GM21786 (cell line): ENCODE results near the gene RABL3.
"Not testable (repeated sequence)": the region's sequence is repeated elsewhere in the genome, so short reads cannot be mapped to it uniquely, and the experiment has no call there.

Experiments used
- ATAC-seq: cut with Tn5 transposase; IDR thresholded peaks from one replicate; pipeline ENCODE4 v1.9.1; 2021; ENCODE audit not compliant: unreplicated experiment

RABL3 gene

DNA sequence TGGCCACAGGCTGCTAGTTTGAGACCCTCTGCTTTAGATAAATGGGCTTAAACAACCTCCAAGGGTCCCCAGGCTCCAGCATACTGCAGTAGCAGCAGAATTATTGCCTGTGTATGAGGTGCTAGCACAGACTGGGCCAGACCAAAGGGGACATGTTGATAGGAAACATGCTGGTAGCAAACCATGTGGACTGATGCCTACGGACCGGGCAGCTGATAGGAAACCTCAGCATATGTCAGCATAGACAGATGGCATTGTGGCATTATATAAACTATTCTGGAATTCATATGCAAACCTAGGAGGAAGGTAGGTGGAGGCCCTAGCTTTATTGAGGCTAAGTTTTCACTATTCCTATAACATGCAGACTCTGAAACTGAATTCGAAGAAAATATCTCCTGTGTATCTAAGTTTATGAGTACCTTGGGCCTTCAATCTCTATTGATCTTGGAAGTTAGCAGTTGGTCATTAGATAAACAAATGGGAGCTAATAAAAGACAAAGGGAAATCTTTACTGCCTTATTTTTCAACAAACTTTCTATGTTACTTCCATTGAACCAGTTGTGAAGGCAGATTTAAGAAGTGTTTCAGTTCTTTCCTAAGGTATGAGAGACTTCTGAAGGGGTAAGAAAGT, 58.5 kb downstream of the RABL3 start:
- ATAC-seq = no peak

- no peak for ATAC-seq
These were observed 59.1 kb downstream of the RABL3 start for GRCh38 chr3:120683213-120683612.

DNA sequence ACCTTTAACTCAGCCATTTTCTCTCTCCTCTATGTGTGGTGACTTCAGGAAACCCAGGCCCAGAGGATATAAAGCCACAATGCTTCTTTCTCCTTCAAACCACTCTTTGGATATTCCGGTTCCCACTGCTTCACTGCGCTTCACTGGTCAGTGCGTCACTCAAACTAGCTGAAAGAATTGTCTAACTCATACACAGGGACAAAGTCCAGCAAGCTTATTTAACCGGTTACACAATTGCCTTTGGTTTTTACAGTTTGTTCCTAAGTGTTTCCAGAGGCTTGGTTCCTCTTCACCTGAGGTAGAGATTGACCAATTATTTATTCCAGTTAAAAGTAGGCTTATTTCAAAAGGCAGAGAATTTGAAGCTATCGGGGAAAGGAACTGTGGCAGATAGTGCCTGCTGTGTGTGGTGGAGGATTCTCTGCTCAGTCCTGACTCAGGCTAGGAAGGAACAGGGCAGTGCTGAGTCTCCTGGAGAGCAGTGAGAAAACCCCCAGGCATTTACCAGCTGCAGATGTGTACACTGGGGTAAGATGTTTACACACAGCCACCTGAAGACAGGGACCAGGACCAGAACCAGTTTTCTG, 60.1 kb downstream of the RABL3 start, which contains the start of gene HGD:
Gene HGD (minus strand): TSS at position 145 of the 587 bp plus-strand sequence. CDS start 128 bp downstream, at position 17.
- no peak for ATAC-seq

- ATAC-seq = no peak
These were observed 60.7 kb downstream of the RABL3 start for GRCh38 chr3:120681506-120682038.

DNA sequence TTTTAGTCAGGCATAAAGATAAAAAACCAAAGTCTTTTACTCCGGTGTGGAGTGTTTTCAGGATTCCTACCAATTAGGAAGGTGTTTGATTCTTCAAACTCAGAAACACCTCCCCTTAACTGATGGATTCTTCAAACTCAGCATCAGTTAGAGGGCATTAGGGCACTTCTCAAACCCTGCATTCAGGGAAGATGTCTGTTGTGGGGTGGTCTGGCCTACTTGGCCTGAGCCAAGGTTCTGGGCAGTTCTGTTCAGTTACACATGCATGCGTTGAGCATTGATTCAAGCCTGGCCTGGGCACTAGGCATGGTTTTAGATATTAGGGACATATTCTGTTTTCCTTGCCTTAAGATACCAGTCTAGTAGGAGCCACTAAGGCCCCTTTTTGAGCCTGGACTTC, 61.3 kb downstream of the RABL3 start:
- ATAC-seq = no peak

- no peak for ATAC-seq
These were observed 62.0 kb downstream of the RABL3 start for GRCh38 chr3:120680193-120680894.

DNA sequence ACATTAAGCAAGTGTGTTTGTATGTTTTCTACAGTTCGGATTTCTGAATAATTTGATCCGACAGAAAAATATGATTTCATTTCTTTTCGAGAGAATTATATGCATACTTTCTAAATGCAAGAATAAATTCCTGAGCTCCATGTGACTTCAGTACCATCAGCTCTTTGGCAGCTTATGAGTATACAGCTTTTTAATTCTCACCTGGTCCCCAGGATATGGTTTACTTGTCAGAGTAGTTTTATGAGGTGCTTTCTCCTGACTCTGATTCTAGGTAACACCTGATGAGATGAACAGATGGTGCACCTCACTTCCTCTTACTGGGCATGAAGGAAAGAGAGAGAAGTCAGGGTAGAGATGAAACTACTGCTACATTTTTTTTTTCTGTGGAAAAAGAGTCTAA, 63.3 kb downstream of the RABL3 start:
- ATAC-seq = no peak

DNA sequence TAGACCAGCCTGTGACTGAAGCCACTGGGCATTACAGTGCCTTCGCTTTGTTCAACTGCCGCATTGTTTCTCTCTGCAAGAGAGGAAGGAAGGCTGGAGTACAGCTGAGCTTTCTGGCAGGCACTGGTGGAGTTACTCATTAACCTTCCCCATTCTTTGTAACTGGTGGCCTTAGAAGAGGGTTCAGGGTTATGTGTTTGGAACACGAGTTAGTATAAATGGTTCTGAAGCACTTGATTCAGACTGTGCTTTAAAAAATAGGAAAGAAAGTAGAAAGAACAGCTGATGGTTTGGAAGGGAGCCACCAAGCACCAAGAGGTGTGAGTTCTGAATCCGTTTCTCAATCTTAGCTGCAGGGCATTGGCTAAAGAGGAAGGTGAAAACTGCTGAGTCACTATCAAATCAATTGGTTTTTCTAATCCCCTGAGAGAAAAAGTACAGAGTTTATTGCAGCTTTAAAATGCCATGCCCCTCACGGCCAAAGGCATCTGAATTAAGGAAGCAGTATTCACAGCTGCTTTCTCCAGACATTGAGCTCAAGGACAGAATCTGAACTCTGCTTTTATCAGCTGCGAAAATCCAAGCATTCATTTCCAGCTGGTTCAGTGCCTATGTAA, 63.9 kb downstream of the RABL3 start:
- peak; percentile 92 for ATAC-seq

GRCh38 chr3:120677193-120677592, 65.1 kb downstream of the RABL3 start:
- ATAC-seq = not testable (repeated sequence)

GRCh38 chr3:120673116-120673515, 69.2 kb downstream of the RABL3 start:
- ATAC-seq = no peak

- ATAC-seq = no peak
These were observed 71.7 kb downstream of the RABL3 start for GRCh38 chr3:120670576-120670975.

GRCh38 chr3:120664926-120665325, 77.4 kb downstream of the RABL3 start:
- ATAC-seq = no peak

DNA sequence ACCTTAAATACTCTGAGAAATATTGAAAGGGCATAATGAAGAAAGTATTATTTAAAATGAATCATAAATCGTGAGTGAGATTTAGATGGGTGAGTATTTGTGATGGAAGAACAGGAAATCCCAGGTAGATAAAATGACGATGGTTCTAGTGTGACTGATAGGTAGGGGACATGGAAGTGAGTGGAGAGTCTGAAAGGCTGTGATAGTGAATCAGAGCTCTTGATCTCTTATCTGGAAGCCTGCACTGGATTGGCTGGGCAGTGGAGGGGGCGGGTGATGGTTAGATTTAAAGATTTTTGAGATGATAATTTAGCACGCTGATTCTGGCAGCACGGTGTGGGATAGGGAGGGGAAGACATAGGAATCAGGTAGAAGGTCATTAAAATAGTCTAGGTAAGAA, 80.4 kb downstream of the RABL3 start:
- no peak for ATAC-seq

GRCh38 chr3:120661106-120661905, 81.0 kb downstream of the RABL3 start:
- no peak for ATAC-seq

GRCh38 chr3:120659834-120660233, 82.5 kb downstream of the RABL3 start:
- no peak for ATAC-seq

DNA sequence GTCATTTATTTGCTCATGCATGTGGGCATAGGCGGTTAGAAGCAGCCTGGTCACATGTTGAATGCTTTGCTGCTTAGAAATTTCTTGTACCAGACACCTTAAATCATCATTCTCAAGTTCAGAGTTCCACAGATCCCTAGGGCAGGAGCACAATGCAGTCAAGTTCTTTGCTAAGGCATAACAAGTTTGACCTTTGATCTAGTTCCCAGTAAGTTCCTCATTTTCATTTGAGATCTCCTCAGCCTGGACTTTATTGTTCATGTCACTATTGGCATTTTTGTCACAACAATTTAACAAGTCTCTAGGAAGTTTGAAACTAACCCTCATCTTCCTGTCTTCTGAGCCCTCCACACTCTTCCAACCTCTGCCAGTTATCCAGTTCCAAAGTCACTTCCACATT, 83.0 kb downstream of the RABL3 start:
- ATAC-seq = no peak

- no peak for ATAC-seq
These were observed 89.3 kb downstream of the RABL3 start for GRCh38 chr3:120652896-120653545.

GRCh38 chr3:120652281-120652680, 90.0 kb downstream of the RABL3 start:
- ATAC-seq = no peak

DNA sequence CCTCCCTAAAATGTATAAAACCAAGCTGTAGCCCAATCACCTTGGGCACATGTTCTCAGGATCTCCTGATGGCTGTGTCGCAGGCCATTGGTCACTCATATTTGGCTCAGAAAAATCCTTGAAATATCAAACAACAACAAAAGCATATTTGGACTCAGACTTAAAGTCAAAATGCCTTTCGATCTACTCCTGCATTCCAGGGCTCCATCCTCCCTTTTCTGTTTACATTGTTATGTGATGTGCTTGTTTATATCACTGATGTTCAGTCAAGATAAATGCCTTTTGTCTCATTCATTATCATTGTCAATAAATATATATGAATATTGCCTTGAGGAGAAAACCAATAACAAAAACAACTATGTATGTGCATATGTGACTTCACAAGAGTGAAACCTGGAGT, 92.0 kb downstream of the RABL3 start:
- no peak for ATAC-seq

GRCh38 chr3:120649830-120650233, 92.5 kb downstream of the RABL3 start:
- ATAC-seq = no peak
